HG03378 (cell line): ENCODE results near the gene PIK3CG.
A peak's percentile ranks its signal among the peaks of the same experiment; 100 is the strongest.

Experiments
- ATAC-seq: cut with Tn5 transposase; IDR thresholded peaks from one replicate; pipeline ENCODE4 v1.9.1; 2021; ENCODE audit warnings: mild to moderate bottlenecking, moderate library complexity; ENCODE audit not compliant: unreplicated experiment

The PIK3CG gene

GRCh38 chr7:106855540-106856132 is 9.4 kb upstream of the PIK3CG start:
- no peak for ATAC-seq

DNA sequence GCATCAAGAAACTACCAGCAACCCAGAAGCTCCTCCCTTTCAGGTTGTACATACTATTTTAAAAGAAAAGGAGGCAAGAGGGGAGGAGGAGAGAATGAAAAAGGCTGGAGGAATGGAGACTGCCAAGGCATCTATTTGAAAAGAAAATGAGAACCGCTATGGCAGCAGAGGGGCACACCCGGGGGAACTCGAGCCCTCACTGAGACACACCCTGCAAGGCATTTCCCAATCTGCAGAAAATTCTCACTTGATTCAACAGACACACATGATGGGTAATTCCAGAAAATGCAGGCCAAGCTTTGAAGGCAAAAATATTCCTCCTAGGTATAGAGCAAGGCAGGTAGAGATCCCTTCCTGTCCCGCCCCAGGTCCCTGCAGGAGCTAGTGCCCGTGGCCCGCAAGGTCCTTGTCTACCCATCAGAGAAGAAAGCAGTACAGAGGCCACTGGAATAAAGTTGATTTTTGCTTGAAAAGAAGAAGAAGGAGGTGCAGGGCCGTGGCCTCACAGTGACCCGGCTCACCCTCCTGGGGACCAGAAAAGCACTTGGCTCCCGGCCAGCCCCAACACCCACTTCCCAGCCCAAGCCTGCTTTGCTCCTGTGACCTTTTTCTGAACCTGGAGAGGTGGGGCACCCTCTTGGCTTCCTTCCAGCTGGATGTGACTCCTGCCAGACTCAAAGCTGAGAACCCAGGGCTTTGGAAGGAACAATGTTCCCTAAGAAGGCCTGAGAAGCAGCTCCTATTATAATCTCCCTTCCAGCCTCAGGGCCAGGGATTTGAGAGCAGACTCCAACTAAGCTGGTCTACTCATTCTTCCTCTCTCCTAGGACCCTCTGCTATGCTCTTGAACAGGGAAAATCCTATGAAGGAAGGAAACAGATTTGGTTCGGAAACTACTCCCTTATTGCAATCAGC is 6.2 kb upstream of the PIK3CG start:
- ATAC-seq = no peak

- ATAC-seq = no peak
Observed at GRCh38 chr7:106862317-106863089, 2.6 kb upstream of the PIK3CG start.

GRCh38 chr7:106863274-106863997 is 1.6 kb upstream of the PIK3CG start:
- ATAC-seq = no peak

DNA sequence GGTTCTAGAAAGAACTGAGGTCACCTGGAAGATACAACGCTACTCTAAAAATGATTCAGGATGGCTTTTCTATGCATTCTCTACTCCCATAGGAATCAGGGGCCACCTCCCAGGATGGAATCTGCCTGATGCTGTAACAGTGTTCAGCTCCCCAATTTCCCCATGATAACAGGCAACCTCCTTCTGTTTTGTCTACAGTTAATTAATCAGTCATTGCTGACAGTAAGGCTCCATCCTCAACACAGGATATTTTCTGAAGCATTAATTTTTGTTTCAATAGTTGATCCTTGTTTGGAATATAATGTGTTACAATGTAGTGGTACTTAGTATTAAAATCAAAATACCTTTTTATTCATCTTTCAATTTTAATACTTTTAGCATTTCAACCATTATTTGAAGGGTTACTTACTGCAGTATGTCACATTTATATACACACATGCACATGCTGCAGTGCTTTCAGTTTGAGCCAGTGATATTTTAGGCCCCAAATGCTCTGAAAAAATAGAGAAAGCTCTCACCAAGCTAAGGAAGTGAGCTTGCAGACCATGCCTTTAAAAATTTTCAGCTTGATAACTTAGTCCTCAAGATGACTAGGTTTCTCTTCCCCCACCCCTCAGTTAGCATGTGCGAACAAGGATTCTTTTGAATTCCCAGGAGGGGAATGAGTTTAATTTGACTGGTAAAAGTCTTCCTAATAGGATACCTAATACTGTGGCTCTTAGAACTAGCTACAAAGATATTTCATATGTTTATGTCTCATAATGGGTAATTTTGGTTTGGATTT is 592 bp upstream of the PIK3CG start:
- peak; percentile 25 for ATAC-seq

DNA sequence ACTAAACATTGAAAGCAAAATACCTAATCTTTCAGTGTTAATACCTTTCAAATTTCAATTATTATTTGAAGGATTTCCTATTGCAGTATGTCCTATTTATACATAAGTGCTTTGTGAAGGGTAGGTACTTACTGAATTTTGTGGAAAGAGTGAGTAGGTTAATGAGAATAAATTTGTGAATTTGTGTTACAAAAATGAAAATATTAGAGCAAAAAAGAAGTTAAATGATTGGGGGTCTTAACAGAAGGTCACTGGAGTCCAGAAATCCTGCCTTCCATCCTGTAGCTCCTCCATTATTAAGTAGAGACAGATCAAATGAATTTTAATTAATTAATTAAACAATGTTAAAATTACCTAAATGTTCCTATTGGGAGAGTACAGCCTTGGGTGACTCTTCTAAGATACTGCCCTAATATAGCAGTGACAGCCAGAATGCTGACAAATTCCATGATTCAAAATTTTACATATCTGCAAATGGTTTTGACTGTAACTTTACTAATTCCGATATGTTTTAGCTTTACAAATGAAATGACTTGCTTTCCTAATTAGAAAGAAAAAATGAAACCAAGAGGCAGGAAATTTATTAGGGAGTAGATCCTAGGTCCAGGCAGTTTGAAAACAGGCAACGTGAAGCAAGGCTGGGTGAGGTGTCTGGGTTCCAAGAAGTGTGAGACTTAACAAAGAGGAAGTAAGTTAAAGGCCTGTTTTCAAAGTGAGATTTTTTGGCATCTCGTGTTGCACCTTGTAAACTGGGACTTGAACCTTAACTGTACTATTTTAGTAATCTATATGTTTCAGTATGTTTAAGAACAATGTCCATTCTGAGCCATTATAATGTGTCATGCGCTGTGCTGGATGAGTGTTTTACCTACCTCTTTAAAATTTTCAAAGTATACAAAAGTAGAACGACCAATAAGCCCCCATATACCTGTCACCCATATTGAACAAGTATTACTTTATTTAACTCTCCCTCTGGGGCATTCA is 1.5 kb downstream of the PIK3CG start:
- peak; percentile 26 for ATAC-seq

DNA sequence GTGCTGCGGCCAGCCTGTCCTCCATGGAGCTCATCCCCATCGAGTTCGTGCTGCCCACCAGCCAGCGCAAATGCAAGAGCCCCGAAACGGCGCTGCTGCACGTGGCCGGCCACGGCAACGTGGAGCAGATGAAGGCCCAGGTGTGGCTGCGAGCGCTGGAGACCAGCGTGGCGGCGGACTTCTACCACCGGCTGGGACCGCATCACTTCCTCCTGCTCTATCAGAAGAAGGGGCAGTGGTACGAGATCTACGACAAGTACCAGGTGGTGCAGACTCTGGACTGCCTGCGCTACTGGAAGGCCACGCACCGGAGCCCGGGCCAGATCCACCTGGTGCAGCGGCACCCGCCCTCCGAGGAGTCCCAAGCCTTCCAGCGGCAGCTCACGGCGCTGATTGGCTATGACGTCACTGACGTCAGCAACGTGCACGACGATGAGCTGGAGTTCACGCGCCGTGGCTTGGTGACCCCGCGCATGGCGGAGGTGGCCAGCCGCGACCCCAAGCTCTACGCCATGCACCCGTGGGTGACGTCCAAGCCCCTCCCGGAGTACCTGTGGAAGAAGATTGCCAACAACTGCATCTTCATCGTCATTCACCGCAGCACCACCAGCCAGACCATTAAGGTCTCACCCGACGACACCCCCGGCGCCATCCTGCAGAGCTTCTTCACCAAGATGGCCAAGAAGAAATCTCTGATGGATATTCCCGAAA is 2.7 kb downstream of the PIK3CG start:
- ATAC-seq = no peak

DNA sequence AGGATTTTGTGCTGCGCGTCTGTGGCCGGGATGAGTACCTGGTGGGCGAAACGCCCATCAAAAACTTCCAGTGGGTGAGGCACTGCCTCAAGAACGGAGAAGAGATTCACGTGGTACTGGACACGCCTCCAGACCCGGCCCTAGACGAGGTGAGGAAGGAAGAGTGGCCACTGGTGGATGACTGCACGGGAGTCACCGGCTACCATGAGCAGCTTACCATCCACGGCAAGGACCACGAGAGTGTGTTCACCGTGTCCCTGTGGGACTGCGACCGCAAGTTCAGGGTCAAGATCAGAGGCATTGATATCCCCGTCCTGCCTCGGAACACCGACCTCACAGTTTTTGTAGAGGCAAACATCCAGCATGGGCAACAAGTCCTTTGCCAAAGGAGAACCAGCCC is 3.3 kb downstream of the PIK3CG start:
- ATAC-seq = no peak

- no peak for ATAC-seq
Observed at GRCh38 chr7:106869954-106870353, 4.9 kb downstream of the PIK3CG start.

DNA sequence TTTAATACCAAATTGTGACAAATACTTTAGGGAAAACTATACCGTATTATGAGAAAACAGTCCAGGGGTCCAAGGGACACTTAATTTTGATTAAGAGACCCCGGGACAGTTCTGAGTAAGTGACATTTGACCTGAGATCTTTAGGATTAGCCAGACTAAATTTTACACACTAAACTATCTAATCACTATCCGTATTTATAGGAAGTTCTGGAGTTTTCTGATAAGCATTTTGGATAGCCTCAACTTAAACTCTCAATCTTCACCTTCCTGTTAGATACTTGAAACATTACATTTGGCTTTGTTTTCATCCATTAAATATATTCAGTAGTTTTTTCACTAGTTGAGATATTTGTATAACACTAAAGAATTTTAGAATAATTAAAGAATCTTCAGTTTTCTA is 5.4 kb downstream of the PIK3CG start:
- ATAC-seq = no peak

GRCh38 chr7:106870983-106871410 is 5.9 kb downstream of the PIK3CG start:
- peak; percentile 95 for ATAC-seq

- ATAC-seq = no peak
Observed at GRCh38 chr7:106871793-106872571, 6.9 kb downstream of the PIK3CG start.

- no peak for ATAC-seq
Observed at GRCh38 chr7:106872763-106873162, 7.7 kb downstream of the PIK3CG start.

GRCh38 chr7:106874076-106874475 is 9.0 kb downstream of the PIK3CG start:
- ATAC-seq = no peak

DNA sequence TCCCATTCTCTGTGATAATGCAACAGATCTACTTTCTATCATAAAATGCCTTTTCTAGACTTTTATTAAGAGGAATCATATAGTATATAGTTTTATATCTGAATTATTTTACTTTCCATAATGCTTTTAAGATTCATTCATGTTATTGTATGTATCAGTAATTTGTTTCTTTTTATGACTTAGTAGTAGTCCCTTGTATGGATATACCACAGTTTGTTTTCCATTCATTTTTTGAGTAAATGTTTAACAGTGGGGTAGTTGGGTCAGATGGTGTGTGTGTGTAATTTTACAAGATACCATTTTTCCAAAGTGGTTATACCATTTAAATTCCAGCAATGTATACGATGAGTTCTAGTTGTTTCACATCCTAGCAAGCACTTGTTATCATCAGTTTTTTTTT is 10.4 kb downstream of the PIK3CG start:
- ATAC-seq = no peak

DNA sequence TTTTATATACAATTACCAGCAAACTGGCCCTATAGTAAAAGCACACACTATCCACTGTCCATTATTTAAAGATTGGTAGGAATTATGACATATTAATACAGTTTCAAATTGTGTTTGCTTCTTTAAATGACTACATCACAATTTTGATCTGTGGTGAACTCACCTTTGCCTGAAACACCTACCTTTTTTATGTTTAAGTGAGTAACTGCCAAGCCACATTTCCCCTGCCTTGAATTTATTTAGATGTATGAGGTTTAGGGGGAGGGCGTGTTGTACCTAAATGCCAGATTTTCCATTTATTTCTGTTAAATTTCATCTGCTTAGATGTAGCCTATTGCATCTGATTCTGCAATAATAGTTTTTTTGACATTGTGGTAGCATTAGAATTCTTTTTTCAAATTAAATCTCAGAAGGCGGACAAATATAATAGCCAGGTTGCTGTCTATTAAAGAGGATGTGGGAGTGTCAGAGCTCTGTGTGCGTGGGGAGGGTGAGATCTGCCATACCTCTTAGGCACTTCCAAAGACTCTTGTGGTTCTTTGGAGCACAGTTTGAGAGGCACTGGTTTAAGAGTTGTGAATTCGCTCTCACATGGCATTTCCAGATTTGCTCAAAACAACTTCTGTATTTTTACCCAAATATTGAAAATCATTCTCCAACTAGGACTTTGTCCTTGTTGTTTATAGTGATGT is 13.8 kb downstream of the PIK3CG start:
- ATAC-seq = no peak

GRCh38 chr7:106881984-106882383 is 16.9 kb downstream of the PIK3CG start:
- ATAC-seq = no peak
